Measurements from ENCODE around the gene GMDS.

GMDS gene

DNA sequence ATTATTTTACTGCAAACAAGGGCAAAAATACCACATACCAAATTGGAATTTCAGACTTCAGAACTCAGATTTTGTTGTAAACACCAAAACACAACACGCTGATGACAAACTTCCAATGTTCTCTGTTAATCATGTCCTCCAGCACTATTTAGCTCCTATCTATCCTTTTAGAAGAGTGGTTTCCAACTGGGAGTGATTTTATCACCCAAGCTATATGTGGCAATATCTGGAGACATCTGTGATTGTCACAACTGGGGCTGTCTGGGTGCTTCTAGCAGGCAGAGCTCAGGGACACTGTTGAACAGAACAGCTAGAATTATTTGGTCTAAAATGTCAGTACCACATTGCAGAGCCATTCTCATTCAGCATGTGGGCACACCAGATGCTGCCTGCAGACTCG lies 391.1 kb downstream of the GMDS start:
- no peak overlapping the region for H3K4me3 ChIP-seq
- H3K27me3 ChIP-seq = no peaks in the 10 kb centered on the region
- H3K4me1 ChIP-seq = peaks cover 0 to 45% (median 4%) of the 10 kb centered on the region in 4 donors
- TF ChIP-seq CTCF (IDR thresholded peaks at IDR 0.05) = no peak
- DNase-seq = no peak
- intact Hi-C loops (cut with DNase I; ENCODE audit: low total_unique reads) = no loop called here
- H3K36me3 ChIP-seq = no peaks in the 10 kb centered on the region
- no peak overlapping the region for H3K27ac ChIP-seq
- H3K9me3 ChIP-seq = no peaks in the 10 kb centered on the region

DNA sequence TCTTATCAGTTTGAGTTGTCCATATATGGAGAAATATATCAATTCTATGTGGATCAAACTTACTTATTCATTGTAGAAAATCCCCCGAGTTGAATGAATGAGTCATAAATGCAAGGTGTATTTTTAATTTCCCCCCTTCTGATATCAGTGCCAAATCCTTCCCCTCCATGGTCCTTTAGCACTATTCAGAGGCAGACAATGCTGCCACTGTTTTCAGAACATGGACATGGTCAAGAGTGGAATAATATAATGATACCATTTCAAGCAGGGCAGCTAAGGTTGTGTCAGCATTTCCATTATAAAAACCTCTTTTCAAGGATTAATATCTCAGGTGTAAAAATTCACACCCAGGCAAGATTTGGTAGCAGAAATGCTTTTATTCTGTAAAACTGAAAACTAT lies 391.6 kb downstream of the GMDS start:
- TF ChIP-seq CTCF (IDR thresholded peaks at IDR 0.05) = no peak
- Histone ChIP-seq H3K4me3 (no peak overlapping the region), H3K36me3 (no peaks in the 10 kb centered on the region), H3K9me3 (no peaks in the 10 kb centered on the region), H3K27me3 (no peaks in the 10 kb centered on the region), H3K4me1 (peaks cover 0 to 43% (median 4%) of the 10 kb centered on the region in 4 donors), H3K27ac (no peak overlapping the region)
- DNase-seq = no peak
- intact Hi-C loops (cut with DNase I; ENCODE audit: low total_unique reads) = no loop called here

GRCh38 chr6:1851681-1852456 lies 393.5 kb downstream of the GMDS start:
- no peaks in the 10 kb centered on the region for H3K9me3 ChIP-seq
- no peak for DNase-seq
- no peaks in the 10 kb centered on the region for H3K36me3 ChIP-seq
- no peaks in the 10 kb centered on the region for H3K27me3 ChIP-seq
- H3K4me3 ChIP-seq = no peak overlapping the region
- H3K4me1 ChIP-seq = peaks cover 0 to 25% (median 4%) of the 10 kb centered on the region in 4 donors
- H3K27ac ChIP-seq = no peak overlapping the region
- intact Hi-C loops (cut with DNase I; ENCODE audit: low total_unique reads) = no loop called here
- no peak for TF ChIP-seq CTCF (IDR thresholded peaks at IDR 0.05)

GRCh38 chr6:1850840-1851157 lies 394.6 kb downstream of the GMDS start:
- H3K4me1 ChIP-seq = peaks cover 0 to 15% (median 0%) of the 10 kb centered on the region in 4 donors
- intact Hi-C loops (cut with DNase I; ENCODE audit: low total_unique reads) = no loop called here
- no peaks in the 10 kb centered on the region for H3K27me3 ChIP-seq
- H3K27ac ChIP-seq = no peak overlapping the region
- no peaks in the 10 kb centered on the region for H3K9me3 ChIP-seq
- H3K36me3 ChIP-seq = no peaks in the 10 kb centered on the region
- no peak for DNase-seq
- H3K4me3 ChIP-seq = no peak overlapping the region
- no peak for TF ChIP-seq CTCF (IDR thresholded peaks at IDR 0.05)

DNA sequence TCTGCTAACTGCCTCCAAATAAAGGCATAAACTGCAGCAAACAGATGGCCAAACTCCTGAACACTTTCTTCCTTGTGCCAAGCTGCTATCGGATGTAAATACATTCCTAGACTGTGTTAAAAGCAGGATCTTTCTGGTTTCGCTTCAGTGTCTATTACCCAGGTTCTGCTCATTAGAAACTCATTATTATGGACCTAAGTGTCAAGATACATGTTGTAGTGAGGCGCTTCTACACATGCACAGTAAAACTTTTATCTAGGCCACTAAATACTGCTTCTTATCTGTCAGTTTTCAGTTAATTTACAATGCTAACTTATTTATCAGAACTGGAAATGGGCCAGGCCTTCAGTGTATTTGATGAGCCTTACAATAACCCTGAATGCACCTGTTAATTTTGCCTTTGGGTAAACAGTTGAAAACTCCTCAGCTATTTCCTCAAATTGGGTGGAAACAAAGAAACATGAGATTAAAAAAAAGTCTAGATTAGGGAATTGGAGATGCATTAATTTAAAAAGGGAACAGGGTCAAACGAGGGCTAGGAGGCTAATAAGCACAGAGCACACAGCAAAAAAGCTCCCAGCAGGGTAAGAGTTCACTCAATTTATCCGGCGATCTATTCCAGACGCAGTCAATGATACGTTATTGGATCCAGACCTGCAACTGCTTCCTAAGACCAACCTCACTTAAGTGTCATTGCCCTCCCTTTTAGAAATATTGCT lies 395.1 kb downstream of the GMDS start:
- no peak for DNase-seq
- intact Hi-C loops (cut with DNase I; ENCODE audit: low total_unique reads) = no loop called here

More for the DNA sequence above, 395.1 kb downstream of the GMDS start:
- Histone ChIP-seq H3K4me3 (no peak overlapping the region), H3K36me3 (no peaks in the 10 kb centered on the region), H3K9me3 (no peaks in the 10 kb centered on the region), H3K4me1 (peaks cover 0 to 11% (median 0%) of the 10 kb centered on the region in 4 donors), H3K27ac (no peak overlapping the region), H3K27me3 (no peaks in the 10 kb centered on the region)
- TF ChIP-seq CTCF (IDR thresholded peaks at IDR 0.05) = no peak

All from tibial artery (tissue), 4 donors.